Measurements from ENCODE around the gene GRID1.

GRID1 gene

DNA sequence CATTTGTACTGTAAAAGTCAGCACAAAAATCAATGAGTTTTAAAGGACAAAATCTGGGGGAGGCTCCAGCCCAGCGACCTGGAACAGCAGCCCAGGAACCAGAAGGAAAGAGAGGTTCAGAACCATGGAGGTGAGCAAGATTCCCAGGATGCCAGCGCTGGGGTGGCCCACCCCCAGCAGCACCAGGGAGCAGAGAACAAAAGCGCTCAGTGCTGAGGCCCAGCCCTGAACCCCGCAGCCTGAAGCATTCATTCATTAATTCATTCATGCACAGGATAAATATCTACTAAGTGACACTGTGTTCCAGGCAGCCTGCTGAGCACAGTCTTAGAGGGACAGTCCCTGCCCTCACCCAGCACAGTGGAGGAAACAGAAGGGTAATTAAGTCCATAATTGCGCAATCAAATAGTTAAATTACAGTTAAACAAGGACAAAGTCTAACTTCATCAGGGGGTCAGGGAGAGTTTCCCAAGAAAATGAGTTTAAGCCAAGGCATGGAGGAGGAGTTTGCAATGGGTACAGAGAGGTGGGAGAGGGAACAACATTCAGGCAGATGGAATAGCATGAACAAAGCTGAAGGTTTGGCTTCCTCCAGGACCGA, 202.3 kb downstream of the GRID1 start:
- DNase-seq, result no peak

DNA sequence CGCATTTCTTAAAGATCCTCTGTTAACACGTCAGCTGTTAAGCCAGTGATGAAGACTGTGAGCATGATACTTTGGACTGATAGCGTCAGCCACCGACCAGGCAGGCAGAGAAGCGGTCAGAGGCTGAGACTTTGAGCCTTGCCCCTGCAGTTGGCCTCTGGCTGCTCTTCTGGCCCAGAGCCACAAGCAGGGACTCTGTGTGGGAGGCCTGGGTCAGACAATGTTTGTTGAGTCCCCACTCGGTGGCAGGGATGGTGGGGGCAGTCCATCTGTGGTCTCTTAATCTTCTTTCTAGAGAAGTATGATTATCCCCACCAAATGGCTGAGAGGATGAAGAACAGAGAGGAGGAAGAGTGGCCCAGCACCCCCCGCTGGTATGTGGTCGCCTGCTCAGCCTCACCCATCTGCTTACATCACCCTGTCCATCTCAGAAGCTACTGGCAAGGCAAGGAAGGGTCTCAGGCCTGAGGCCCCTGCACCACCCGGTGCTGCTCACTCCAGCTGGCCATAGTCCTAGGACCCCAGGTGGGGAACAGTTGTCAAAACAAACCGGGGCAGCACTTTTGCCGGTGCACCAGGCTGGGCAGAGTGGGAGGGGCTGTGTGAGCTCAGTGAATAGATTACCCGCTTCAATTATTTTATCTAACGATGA, 202.9 kb downstream of the GRID1 start:
- no peak for DNase-seq

DNA sequence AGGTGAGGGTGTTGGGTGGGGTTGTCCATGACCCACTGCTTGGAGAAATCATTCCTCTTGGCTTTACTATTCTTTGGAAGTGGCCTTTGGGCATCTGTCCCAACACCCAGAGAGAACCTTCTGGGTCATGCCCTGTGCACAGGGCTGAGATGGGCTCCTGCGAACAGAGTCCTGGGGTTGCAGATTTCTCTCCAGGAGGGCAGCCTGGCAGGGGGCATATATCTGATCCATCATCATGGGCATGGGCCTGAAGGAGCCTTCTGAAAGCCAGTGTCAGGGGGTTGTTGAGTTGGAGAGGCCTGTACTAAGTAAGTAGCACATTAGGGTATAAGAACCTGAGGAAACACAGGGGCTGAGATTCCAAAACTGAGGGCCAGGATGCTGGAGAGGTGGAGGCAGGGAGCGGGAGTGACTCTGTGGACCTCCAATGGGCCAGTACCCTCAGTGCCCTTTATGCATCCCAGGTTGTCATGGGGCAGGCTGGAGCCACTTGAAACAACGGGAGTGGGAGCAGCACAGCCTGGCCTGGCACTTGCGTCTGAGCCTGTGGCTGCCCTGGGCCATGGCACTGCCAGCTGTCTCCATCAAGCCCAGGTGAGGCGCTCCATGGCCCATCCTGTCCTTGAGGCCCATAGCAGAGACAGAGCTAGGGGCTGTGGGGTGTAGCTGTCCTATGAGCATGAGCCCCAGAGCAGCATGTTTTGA, 203.7 kb downstream of the GRID1 start:
- DNase-seq, result no peak

DNA sequence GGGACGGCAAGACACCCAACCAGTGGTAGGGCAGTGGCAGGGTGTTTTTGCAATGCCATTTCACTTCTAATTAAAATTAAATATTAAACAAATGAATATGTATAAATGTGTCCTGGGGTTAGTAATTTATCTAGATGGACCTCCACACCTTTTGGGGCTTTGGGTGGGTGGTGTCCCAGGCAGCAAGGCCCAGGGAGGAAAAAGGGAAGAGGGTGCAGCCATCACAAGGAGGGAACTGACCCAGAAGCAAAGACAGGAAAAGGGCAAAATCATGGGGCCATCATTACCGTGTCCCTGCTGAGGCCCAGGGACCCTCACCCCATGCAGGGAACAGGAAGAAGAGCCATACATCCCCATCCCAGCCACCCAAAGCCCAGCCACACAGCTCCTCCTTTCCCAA, 204.6 kb downstream of the GRID1 start:
- DNase-seq, result no peak

DNA sequence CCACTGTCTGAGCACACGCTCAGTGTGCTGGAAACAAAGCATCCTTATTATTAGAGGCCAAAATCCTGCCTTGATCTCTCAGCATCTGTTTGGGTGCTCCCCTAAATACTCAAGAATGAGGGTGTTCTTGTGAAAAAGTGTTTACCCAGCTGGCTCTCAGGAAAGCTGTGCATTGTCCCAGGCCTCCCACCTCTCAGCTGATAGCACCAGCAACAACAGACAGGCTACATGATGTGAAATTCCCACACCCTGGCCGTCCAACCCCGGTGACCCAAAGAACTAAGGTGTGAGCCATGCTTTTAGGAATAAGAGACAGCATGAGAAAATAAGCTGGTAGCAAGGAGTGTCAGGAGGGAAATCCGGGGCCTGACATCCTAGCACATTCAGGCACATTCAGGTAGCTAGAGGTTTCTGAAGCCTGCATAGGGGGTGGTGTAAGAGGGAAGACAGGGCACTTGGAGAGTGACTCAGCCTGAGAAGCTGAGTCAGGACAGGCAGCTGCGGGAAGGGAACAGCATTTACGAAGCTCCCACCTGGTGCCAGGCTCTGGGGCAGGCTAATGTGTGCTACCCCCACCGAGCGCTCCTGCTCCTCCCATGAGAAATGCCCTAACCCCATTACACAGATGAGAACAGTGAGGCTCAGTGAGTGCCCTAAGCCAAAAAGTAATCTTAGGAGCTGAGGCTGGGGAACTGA, 205.6 kb downstream of the GRID1 start:
- DNase-seq, result no peak

DNA sequence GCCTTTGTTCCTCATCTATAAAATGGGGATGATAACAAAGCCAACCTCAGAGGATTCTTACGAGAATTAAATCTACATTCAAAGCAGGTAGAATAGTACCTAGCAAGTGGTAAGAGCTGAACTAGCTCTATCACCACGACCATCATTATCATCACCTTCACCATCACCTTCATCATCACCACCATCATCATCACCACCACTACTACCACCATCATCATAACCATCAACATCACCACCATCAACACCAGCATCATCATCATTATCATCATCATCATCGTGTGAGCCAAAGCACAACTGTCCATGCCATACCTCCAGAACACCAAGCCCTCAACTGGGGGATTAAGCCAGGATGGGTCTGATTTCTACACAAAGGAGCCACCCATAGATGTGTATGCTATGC, 206.8 kb downstream of the GRID1 start:
- DNase-seq, result no peak

DNA sequence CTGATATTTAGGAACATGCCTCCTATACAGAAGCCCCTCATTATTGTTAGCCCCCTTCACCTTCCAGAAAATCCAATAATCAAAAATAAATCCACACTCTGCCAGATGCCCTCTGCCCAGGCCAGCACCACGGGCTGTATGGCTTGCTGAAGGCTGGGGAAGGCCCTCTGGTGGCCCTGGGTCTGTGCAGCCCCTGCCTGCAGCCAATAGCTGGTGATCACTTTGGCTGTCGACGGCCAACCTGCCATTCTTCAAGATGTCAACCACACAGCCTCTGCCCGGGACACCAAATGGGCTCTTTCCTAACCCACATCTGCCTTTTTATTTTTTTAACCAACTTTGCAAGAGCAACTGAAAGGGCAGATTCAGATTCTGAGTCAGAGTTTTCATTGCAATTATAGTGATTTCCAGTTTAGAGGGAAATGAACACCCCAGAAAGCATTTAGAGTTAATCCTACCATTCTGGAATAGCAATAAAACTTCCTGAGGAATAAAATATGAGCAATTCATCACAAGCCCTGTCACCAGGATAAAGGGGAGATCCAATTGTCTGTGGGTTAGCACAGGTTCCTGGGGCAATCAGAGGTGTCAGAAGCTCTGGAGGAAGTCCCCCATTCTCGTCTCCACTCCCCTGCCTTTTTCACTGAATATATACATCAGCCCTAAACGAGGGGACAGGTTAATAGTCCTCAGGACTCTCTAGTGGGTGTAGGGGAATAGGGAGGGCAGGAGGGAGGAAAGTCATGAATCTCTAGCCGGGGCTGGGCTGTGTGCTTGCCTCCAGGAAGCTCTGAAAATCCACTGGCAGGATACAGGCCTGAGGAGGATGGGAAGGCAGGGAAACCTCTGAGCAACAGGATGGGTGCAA, 211.3 kb downstream of the GRID1 start:
- no peak for DNase-seq

DNA sequence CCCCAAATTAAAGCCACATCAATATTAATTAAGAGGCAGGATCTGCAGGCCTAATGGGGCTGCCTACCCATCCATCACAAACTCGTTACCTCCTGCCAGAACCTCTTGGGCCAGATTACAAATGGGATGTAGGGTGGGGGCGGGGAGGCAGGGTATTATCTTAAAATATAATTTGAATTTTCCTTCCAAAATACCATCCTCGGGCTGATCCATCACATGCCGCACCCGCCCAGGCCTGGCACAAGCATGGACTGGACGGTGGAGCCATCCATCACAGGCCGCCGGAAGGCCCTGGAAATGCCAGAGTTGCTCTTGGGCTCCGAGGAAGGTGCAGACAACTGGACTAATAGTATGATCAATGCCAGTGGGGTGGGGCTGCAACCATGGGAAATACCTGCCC, 212.8 kb downstream of the GRID1 start:
- DNase-seq, result no peak

DNA sequence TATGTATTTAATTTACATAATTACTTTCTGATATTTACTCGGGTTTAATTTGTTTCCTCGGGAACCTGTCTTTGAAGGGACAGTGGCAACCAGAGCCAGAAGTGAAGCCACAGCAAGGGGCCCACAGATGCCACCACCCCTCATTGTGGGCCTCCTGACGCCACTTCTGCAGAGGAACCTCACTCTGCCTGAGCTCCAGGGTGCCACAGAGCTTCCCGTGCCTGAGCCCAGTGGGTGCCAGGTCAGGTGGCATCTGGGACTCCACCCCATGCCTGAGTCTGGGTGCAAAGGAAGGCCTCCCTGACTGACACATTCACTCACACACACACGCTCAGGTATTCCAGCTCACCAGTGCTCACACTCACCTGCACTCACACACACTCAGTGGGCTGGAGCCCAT, 213.7 kb downstream of the GRID1 start:
- DNase-seq, result no peak

DNA sequence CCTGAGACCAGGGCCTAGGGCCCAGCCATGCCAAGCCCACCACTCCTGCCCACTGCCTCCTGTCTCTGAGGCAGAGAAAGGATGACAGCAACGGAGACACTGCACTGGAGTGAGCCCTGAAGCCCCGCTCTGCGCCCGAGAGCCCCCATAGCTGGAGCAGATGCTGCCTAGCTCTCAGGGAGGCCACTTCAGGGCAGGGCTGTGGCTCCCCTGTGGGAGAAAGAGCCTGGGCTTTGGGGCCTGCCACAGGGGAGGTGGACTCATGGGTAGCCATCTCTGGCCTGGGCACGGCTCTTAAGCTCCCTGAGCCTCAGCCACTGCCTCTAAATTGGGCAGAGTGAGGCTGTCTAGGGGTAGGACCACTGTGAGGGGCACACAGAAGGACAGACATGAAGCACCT, 214.2 kb downstream of the GRID1 start:
- DNase-seq, result no peak

DNA sequence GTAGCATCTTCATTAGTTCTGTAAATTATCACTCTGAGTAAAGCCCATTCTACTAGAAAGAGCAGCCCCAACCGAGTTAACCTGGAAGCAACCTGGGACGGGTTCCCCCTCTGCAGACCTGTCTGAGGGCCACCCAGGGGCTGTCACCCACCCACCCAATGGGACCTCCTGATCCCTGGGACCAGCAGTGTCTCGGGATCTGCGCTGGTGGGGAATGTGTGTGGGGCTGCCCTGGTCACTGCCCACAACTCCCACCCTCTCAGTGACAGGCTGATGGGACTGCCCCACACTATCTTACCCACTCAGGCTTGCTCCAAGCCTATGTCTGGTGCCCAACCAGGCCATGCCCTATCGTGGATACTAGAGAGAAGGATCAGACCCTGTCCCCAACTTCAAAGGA, 215.0 kb downstream of the GRID1 start:
- DNase-seq, result no peak

DNA sequence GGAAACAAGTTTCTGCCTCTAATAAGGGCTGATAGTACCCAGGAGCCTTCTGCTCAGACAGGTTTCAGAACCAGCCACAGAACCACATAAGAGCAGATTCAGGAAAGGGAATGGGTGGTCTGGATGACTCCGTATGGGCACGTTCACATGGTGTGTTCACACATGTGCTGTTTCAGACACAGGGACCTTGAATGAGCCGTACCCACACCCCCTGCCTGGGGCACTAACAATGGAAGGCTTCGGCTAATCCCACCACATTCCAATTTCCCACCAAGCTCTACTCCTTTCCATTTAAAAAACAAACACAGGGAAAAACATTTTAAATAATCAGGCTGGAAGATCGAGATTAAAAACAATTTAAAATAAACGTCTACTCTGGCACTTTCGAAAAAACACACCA, 217.3 kb downstream of the GRID1 start:
- no peak for DNase-seq

DNA sequence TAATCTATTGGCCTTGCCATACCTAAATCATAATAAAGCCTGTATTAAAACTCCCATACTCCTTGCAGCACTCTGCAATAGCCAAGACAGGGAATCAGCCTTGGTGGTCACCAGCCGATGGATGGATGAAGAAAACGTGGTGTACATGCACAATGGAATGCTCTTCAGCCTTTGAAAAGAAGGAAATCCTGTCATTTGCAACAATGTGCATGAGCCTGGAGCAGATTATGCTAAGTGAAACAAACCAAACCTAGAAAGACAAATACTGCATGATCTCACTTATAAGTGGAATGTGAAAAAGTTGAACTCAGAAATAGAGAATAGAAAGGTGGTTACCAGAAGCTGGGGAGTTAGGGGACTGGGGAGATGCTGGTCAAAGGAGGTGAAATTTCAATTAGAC, 218.5 kb downstream of the GRID1 start:
- DNase-seq, result no peak

DNA sequence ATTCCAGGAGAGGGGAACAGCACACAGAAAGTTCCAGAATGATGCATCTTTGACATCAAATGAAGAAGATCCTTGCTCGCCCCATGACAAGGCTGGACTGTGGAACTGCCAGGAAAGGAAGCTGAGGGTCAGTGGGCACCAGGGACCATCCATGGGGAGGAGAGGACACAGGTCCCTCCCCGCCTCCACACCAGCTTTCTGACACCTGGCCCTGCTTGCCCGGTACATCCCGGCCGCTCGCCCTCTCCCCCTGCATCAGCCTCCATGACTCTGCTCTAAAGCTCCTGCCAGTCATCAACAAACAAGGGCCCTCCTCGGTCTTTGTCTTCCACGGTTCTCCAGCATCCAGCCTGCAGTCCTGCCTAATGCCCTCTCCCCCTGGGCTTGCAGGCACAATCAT, 222.3 kb downstream of the GRID1 start:
- DNase-seq, result no peak

DNA sequence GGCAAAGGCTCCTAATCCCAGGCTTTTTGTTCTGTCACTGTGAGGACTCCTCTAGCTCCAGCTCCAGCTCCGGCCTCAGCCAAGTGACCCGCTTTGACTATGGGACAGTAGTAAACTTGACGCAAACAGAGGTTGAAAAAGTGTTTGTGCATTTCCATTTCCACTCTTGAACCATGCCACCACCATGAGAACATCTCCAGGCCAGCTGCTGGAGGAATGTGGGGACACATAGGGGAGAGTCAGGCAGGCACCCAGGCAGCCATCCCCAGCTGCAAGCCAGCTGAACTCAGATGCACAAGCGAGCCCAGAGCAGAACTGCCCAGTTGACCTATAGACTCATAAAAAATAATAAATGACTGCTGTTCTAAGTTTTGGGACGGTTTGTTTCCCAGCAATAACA, 224.7 kb downstream of the GRID1 start:
- DNase-seq, result no peak

DNA sequence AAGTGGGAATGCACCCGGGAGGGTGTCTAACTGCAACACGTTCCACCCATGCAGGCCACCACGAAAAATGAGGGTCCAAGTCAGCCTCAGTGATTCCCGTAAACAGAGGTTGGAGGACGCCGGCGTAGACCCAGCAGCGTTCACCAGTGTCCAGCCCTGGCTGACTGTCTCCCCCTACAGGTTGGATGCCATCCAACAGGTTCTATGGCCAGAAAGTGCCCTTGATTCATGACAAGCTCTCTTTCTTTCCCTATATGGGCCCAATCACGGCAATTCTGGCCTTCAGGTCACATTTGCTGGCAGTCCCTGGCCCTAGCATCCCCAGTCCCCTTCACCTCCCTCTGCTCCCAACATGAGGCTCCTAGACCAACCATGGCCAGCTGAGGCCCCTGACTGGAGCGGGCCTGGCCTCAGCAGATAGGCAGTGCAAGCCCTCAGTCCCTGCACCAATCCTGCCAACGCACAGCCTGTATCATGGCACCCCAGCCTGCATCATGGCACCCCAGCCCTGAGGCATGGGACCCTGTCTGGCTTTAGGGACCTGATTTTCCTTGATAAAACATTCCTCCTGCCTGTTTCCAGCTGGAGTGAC, 227.4 kb downstream of the GRID1 start:
- no peak for DNase-seq

DNA sequence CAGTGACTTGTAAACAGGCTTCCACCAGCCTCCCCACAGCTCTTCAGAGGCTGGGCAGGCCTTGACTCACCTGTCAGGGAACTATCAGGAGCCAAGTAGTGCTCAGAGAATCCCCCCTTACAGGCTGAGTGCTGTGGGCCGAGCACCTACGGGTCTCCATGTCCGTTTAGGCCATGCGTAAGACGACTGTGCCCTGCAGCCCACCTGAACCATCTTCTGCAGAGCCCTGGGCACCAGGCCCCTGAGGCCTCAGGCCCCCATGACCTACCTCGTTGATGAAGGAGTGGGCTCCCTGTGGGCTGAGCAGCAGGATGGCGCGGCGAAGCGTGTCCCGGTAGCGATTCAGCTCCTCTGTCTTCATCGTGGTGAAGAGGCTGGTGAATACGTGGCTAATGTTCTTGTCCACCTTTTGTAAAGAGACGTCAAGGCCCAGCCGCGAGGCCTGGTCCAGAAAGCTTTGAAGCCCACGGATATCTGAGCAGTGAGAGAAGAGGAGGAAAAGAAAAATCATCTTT, 228.0 kb downstream of the GRID1 start:
- no peak for DNase-seq

DNA sequence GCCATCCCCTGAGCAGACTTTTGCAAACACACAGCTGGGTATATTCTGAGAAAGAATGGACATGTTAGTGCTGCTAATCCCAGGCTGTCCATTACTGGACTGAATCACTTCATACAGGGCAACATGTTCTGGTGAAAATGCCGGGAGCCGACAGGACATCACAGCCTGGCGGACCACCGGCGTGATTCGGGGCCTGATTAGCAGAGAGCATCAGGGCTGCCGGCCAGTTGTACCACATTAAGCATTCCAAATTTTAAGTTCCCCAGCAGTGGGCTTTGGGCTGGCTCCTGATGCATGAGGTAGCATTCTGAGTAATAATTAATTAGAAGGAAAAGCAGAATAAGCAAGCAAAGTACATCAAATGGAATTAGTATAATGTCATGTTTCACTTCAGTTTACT, 229.0 kb downstream of the GRID1 start:
- DNase-seq, result no peak

DNA sequence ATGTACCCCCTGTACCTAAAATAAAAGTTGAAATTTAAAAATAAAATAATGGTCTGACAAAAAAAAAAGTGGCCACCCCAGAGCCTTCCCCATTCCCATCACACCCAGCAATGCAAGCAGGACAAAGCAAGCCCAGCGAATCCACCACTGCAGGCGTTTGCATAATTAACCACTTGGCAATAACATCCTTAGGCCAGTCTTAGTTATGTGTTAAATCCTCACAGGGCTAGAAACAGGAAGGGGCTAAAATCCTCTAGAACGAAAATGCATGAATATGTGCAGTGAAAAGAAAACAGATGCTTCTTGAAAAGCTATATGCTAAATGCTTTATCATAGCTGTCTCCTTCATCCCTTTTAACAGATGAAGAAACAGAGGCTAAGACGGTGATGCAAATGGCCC, 229.7 kb downstream of the GRID1 start:
- DNase-seq, result no peak

DNA sequence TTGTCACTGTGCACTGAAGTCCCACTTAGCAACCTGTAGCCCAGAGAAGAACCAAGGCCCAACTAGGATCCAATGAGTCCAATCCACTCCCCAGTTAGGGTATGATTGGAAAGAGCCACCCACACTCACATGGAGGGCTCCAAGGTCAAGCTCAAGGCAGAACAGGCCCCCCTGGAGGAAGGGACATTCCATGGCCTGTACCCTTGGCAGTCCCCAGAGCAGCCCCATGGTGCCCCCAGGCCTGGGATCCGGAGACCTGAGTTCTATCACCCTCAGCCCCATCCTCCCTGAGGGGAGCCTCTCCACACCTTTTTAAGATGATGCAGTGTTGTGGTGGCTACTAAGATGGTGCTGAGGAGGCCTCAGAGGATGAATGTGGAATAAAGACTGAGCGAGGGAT, 231.4 kb downstream of the GRID1 start:
- DNase-seq, result no peak

DNA sequence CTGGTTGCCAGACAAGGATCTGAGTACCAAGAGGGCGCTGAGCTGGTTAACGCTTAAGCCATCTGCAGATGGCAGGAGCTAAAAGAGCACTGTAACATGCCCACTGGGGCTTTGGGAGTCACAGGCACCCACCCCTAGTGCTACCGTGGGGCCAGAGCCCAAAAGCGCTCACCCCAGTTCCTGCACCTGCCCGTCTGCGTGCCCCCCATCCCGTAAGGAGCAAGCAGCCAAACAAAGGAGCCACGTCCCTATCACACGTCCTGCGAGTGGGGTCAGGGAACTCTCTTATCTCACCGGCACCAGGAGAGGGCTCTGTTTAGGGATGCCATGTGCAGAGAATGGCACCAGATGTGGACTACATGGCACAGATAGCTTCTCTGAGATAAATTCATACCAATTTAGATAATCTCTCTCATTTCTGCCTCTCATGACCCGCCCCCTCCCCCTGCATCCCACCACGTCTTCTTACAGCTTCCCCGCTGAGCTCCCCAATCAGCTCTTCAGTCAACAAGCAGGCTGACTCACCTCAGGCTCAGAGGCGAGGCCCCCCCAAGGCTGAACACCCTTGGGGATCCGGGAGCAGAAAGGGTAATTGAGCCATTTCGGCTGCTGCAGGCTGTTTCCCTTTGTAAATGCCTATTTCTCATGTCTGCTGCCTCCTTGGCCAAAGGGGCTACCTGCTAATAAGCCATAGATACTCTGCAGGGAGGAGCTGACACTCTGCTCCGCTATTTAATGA, 235.7 kb downstream of the GRID1 start:
- no peak for DNase-seq

DNA sequence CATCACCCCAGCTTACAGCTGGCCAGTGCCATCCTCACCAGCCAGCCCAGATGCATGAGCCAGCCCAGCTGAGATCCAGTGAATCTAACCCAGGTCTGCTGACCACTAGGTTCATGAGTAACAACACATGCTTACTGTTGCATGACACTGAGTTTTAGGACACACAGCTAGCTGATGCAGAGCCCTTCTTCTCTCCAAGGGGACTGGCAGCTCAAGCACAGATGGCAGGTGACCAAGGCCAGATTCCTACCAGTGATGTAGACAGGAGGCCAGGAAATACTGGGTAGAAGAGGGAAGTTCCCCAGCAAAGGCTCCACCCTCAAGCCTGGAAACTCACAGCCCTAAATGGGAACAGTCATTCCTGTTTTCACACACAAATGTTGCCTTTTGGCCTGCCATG, 236.6 kb downstream of the GRID1 start:
- no peak for DNase-seq
